HEK293 (cell line): ENCODE results near the gene CA5B.

Experiments used
- CTCF ChIA-PET: fragments of 350-600 bp; formaldehyde crosslinking; extraction: SDS; loops from one replicate; lab custom pipeline; 2021; ENCODE audit warnings: antibody characterized with exemption; lab: Yijun Ruan, JAX
- POLR2A ChIA-PET: fragments of 300-600 bp; formaldehyde crosslinking; extraction: SDS; loops from one replicate; lab custom pipeline; 2020; ENCODE audit warnings: antibody characterized with exemption, inconsistent platforms; lab: Yijun Ruan, JAX
- H3K27ac ChIP-seq: fragments of 200-500 bp; sonication (Bioruptor generic); 2 replicates; pipeline ENCODE4 v1.5.1; 2014; ENCODE audit warnings: low read depth, low read length, control low read depth, inconsistent platforms; ENCODE audit errors: extremely low read depth
- H3K36me3 ChIP-seq, 2 experiments: fragments of 200-500 bp in 1 of 2; sonication (Bioruptor generic) in 1 of 2; 1 replicate in 1 of 2; 2 replicates in 1 of 2; pipeline ENCODE4 v1.5.1; 2014 to 2017; ENCODE audit warnings: inconsistent platforms in 2 of 2, low read length in 2 of 2; ENCODE audit not compliant: control insufficient read depth in 2 of 2, insufficient read depth in 1 of 2
- H3K4me1 ChIP-seq: fragments of 200-500 bp; sonication (Bioruptor generic); 2 replicates; pipeline ENCODE4 v1.5.1; 2014; ENCODE audit warnings: mild to moderate bottlenecking, low read length, inconsistent platforms; ENCODE audit not compliant: control insufficient read depth, insufficient read depth
- H3K4me3 ChIP-seq: 2 replicates; pipeline ENCODE4 v1.5.1; 2011; ENCODE audit warnings: low read depth, mild to moderate bottlenecking, control low read depth, low read length, moderate library complexity
- H3K9me3 ChIP-seq: fragments of 200-500 bp; sonication (Bioruptor generic); 2 replicates; pipeline ENCODE4 v1.5.1; 2014; ENCODE audit warnings: low read depth, low read length, inconsistent platforms; ENCODE audit not compliant: control insufficient read depth, insufficient read depth
- KLF9 ChIP-seq: fragments of 450-650 bp; formaldehyde crosslinking; IDR thresholded peaks from 2 replicates; pipeline ENCODE4 v1.5.1; 2016; ENCODE audit warnings: missing biosample characterization, missing genetic modification characterization, low read depth
- MYNN ChIP-seq: fragments of 450-650 bp; formaldehyde crosslinking; IDR thresholded peaks from 2 replicates; pipeline ENCODE4 v1.5.1; 2016; ENCODE audit warnings: missing biosample characterization, missing genetic modification characterization, borderline replicate concordance
- PRDM1 ChIP-seq: fragments of 450-650 bp; formaldehyde crosslinking; IDR thresholded peaks from 2 replicates; pipeline ENCODE4; 2016; ENCODE audit warnings: missing biosample characterization, missing genetic modification characterization
- TCF7L2 ChIP-seq: IDR thresholded peaks from 2 replicates; pipeline ENCODE4 v1.6.1; 2011; ENCODE audit warnings: low read depth, mild to moderate bottlenecking, inconsistent platforms, low read length, moderate library complexity, borderline replicate concordance
- ZBTB10 ChIP-seq: fragments of 450-650 bp; formaldehyde crosslinking; IDR thresholded peaks from 2 replicates; pipeline ENCODE4 v1.5.1; 2016; ENCODE audit warnings: missing biosample characterization, missing genetic modification characterization
- ZBTB26 ChIP-seq: fragments of 450-650 bp; formaldehyde crosslinking; optimal IDR thresholded peaks from 2 replicates; pipeline ENCODE3; 2016; ENCODE audit warnings: missing biosample characterization, mild to moderate bottlenecking, missing genetic modification characterization
- ZBTB6 ChIP-seq: fragments of 450-650 bp; formaldehyde crosslinking; IDR thresholded peaks from 2 replicates; pipeline ENCODE4 v1.5.1; 2017; ENCODE audit warnings: missing biosample characterization, missing genetic modification characterization
- ZBTB7A ChIP-seq: fragments of 450-650 bp; formaldehyde crosslinking; IDR thresholded peaks from 2 replicates; pipeline ENCODE4 v1.5.1; 2016; ENCODE audit warnings: low read depth, missing biosample characterization, missing genetic modification characterization
- ZBTB8A ChIP-seq: fragments of 450-650 bp; formaldehyde crosslinking; IDR thresholded peaks from 2 replicates; pipeline ENCODE4 v1.5.1; 2016; ENCODE audit warnings: missing biosample characterization, missing genetic modification characterization
- ZNF112 ChIP-seq: fragments of 450-650 bp; formaldehyde crosslinking; IDR thresholded peaks from 2 replicates; pipeline ENCODE4 v1.5.0; 2017; ENCODE audit warnings: missing biosample characterization, missing genetic modification characterization
- ZNF138 ChIP-seq: fragments of 450-650 bp; formaldehyde crosslinking; IDR thresholded peaks from 2 replicates; pipeline ENCODE4 v1.5.1; 2016; ENCODE audit warnings: missing biosample characterization, missing genetic modification characterization, borderline replicate concordance
- ZNF146 ChIP-seq: fragments of 450-650 bp; formaldehyde crosslinking; IDR thresholded peaks from 2 replicates; pipeline ENCODE4 v1.5.1; 2016; ENCODE audit warnings: missing biosample characterization, missing genetic modification characterization
- ZNF221 ChIP-seq: fragments of 450-650 bp; formaldehyde crosslinking; IDR thresholded peaks from 2 replicates; pipeline ENCODE4 v1.5.1; 2017; ENCODE audit warnings: missing biosample characterization, missing genetic modification characterization, borderline replicate concordance
- ZNF366 ChIP-seq: fragments of 450-650 bp; formaldehyde crosslinking; conservative IDR thresholded peaks from 2 replicates; pipeline ENCODE4 v1.5.1; 2016; ENCODE audit warnings: missing biosample characterization, missing genetic modification characterization
- ZNF404 ChIP-seq: fragments of 450-650 bp; formaldehyde crosslinking; IDR thresholded peaks from 2 replicates; pipeline ENCODE4 v1.5.1; 2017; ENCODE audit warnings: missing biosample characterization, missing genetic modification characterization
- ZNF48 ChIP-seq: fragments of 450-650 bp; formaldehyde crosslinking; IDR thresholded peaks from 2 replicates; pipeline ENCODE4 v1.5.1; 2016; ENCODE audit warnings: missing biosample characterization, missing genetic modification characterization
- ZNF580 ChIP-seq: fragments of 450-650 bp; formaldehyde crosslinking; IDR thresholded peaks from 2 replicates; pipeline ENCODE4 v1.5.1; 2016; ENCODE audit warnings: missing biosample characterization, missing genetic modification characterization
- ZNF585B ChIP-seq: fragments of 450-650 bp; formaldehyde crosslinking; IDR thresholded peaks from 2 replicates; pipeline ENCODE4 v1.5.1; 2016; ENCODE audit warnings: missing biosample characterization, missing genetic modification characterization
- ZNF596 ChIP-seq: fragments of 450-650 bp; IDR thresholded peaks from 2 replicates; pipeline ENCODE4 v1.5.0; 2018; ENCODE audit warnings: missing biosample characterization, mild to moderate bottlenecking, missing genetic modification characterization, moderate library complexity
- ZNF670 ChIP-seq: fragments of 450-650 bp; formaldehyde crosslinking; IDR thresholded peaks from 2 replicates; pipeline ENCODE4 v1.5.1; 2016; ENCODE audit warnings: missing biosample characterization, missing genetic modification characterization, low read depth
- ZNF837 ChIP-seq: fragments of 450-650 bp; formaldehyde crosslinking; IDR thresholded peaks from 2 replicates; pipeline ENCODE4 v1.5.1; 2016; ENCODE audit warnings: missing biosample characterization, missing genetic modification characterization
- ZSCAN30 ChIP-seq: fragments of 450-650 bp; IDR thresholded peaks from 2 replicates; pipeline ENCODE4 v1.5.1; 2018; ENCODE audit warnings: missing biosample characterization, mild to moderate bottlenecking, missing genetic modification characterization, moderate library complexity
- TF ChIP-seq, protein P1 (sequence below): fragments of 450-650 bp; formaldehyde crosslinking; IDR thresholded peaks from 2 replicates; pipeline ENCODE4 v1.5.1; 2016; ENCODE audit warnings: missing biosample characterization, missing genetic modification characterization

The CA5B gene

GRCh38 chrX:15808254-15808653 lies 70.2 kb downstream of the CA5B start (continued):
- TF ChIP-seq ZNF585B (tag by site-specific recombination) (no peak), ZSCAN30 (tag by site-specific recombination) (no peak), ZNF580 (tag by site-specific recombination) (no peak), ZNF48 (tag by site-specific recombination) (no peak)

GRCh38 chrX:15812192-15812938 lies 74.3 kb downstream of the CA5B start:
- ChIA-PET POLR2A (no interaction called here), CTCF (interaction anchor here (0.6 to 0.9 kb wide), 2 partner anchors 10 to 74 kb away, joined by 3 read pairs; partner anchors contain the start of gene CA5B)
- Histone ChIP-seq H3K4me3 (no peak overlapping the region), H3K4me1 (no peaks in the 10 kb centered on the region), H3K9me3 (no peaks in the 10 kb centered on the region), H3K27ac (no peak overlapping the region), H3K36me3 (peaks cover 33 to 67% of the 10 kb centered on the region in 2 experiments)
- TF ChIP-seq PRDM1 (tag by site-specific recombination): peak; percentile 96
- TF ChIP-seq ZBTB6 (tag by site-specific recombination): no peak

DNA sequence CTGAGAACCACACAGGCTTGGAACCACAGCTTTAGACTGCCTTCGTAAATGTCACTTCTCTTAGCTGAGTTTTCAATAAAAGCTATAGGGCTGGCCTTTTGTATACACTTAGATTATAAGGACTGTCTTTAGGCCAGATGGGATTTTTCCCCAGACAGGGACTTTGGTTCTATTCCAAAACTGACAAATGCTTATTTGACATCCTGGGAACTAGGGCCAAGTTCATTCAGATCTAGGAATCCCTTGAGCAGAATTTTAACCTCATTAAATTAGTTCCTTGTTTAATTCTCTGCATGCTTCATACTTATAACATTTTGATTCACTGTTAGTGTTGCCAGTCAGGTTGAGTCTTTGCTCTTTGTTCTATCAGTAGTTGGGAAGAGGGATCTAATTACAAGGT lies 75.3 kb downstream of the CA5B start:
- peaks cover 37 to 72% of the 10 kb centered on the region in 2 experiments for H3K36me3 ChIP-seq
- H3K4me3 ChIP-seq: no peak overlapping the region
- POLR2A ChIA-PET: no interaction called here
- no peaks in the 10 kb centered on the region for H3K4me1 ChIP-seq
- TF ChIP-seq ZNF596 (no peak), ZBTB26 (tag by site-specific recombination) (no peak), ZNF221 (tag by site-specific recombination) (no peak), ZBTB8A (tag by site-specific recombination) (no peak), TCF7L2 (no peak), ZNF138 (tag by site-specific recombination) (no peak)
- no peaks in the 10 kb centered on the region for H3K9me3 ChIP-seq
- H3K27ac ChIP-seq: no peak overlapping the region
- CTCF ChIA-PET: no interaction called here

DNA sequence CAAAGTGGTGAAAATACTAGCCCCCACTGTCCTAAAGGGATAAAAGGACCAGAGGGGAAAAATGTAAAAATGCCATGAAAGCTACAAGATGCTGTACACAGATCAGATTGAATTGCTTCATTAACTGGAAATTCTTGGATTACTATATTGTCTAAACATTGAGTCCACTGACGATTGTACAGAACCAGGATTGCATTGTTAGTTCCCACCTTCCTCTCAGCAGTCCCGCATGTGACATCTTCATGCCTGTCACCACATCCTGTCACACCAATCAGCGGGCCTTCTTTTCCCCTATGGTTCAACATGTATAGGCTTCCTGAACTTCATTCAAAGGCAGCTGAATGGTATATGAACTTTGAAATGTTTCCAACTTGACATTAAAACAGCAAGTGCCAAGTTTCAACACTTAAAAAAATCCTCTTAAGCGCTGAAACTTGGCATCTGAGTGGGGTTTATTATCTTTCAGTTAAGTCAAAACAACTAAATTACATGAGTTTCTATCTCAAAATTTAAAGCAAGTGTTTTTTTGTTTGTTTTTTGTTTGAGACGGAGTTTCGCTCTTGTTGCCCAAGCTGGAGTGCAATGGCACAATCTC lies 76.8 kb downstream of the CA5B start:
- Histone ChIP-seq H3K9me3 (no peaks in the 10 kb centered on the region), H3K27ac (no peak overlapping the region), H3K36me3 (peaks cover 44 to 70% of the 10 kb centered on the region in 2 experiments), H3K4me3 (no peak overlapping the region), H3K4me1 (no peaks in the 10 kb centered on the region)
- CTCF ChIA-PET: interaction anchor here (1.1 to 1.5 kb wide), 3 partner anchors 21 to 621 kb away, joined by 3 to 4 read pairs (median 3); no protein-coding TSS in a partner anchor
- POLR2A ChIA-PET: no interaction called here
- TF ChIP-seq ZNF112 (tag by site-specific recombination) (no peak), ZNF366 (tag by site-specific recombination) (no peak), ZBTB7A (tag by site-specific recombination) (no peak), MYNN (tag by site-specific recombination) (no peak), ZNF670 (tag by site-specific recombination) (no peak), KLF9 (no peak), ZNF404 (tag by site-specific recombination) (no peak), ZBTB10 (tag by site-specific recombination) (no peak), ZNF146 (tag by site-specific recombination) (no peak), ZNF837 (no peak)
- TF ChIP-seq, protein P1, sequence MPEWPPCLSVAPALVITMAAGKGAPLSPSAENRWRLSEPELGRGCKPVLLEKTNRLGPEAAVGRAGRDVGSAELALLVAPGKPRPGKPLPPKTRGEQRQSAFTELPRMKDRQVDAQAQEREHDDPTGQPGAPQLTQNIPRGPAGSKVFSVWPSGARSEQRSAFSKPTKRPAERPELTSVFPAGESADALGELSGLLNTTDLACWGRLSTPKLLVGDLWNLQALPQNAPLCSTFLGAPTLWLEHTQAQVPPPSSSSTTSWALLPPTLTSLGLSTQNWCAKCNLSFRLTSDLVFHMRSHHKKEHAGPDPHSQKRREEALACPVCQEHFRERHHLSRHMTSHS (tag by site-specific recombination): no peak
